ENCODE data around the gene TARBP2.
"Not testable (repeated sequence)": the region's sequence is repeated elsewhere in the genome, so short reads cannot be mapped to it uniquely, and the experiment has no call there.

The TARBP2 gene

GRCh38 chr12:53465679-53466078 lies 35.4 kb upstream of the TARBP2 start:
- peaks cover 15% of the 10 kb centered on the region for H3K4me1 Mint-ChIP-seq
- ATAC-seq (ENCODE audit: low read depth) (no peak), DNase-seq (ENCODE audit: low spot score in 2 of 2) (no peak)
- H3K9me3 Mint-ChIP-seq, result no peaks in the 10 kb centered on the region
- no peak overlapping the region for H3K4me3 Mint-ChIP-seq
- no peaks in the 10 kb centered on the region for H3K27me3 Mint-ChIP-seq
- H3K36me3 Mint-ChIP-seq, result peaks cover 43% of the 10 kb centered on the region
- no peak overlapping the region for H3K27ac Mint-ChIP-seq

GRCh38 chr12:53466640-53467039 lies 34.4 kb upstream of the TARBP2 start:
- no peaks in the 10 kb centered on the region for H3K9me3 Mint-ChIP-seq
- no peak for DNase-seq (ENCODE audit: low spot score in 2 of 2)
- H3K27ac Mint-ChIP-seq, result no peak overlapping the region
- ATAC-seq (ENCODE audit: low read depth), result no peak
- H3K27me3 Mint-ChIP-seq, result no peaks in the 10 kb centered on the region
- H3K36me3 Mint-ChIP-seq, result peaks cover 41% of the 10 kb centered on the region
- peaks cover 13% of the 10 kb centered on the region for H3K4me1 Mint-ChIP-seq
- H3K4me3 Mint-ChIP-seq, result no peak overlapping the region

GRCh38 chr12:53467082-53467481 lies 34.0 kb upstream of the TARBP2 start:
- H3K4me1 Mint-ChIP-seq, result peaks cover 13% of the 10 kb centered on the region
- DNase-seq (ENCODE audit: low spot score in 2 of 2) (no peak), ATAC-seq (ENCODE audit: low read depth) (no peak)
- H3K9me3 Mint-ChIP-seq, result no peaks in the 10 kb centered on the region
- H3K27me3 Mint-ChIP-seq, result no peaks in the 10 kb centered on the region
- H3K4me3 Mint-ChIP-seq, result no peak overlapping the region
- peaks cover 46% of the 10 kb centered on the region for H3K36me3 Mint-ChIP-seq
- H3K27ac Mint-ChIP-seq, result no peak overlapping the region

GRCh38 chr12:53467880-53468279 lies 33.2 kb upstream of the TARBP2 start:
- Mint-ChIP-seq H3K4me3 (no peak overlapping the region), H3K9me3 (no peaks in the 10 kb centered on the region), H3K27ac (no peak overlapping the region), H3K4me1 (peaks cover 13% of the 10 kb centered on the region), H3K36me3 (peaks cover 47% of the 10 kb centered on the region), H3K27me3 (no peaks in the 10 kb centered on the region)
- ATAC-seq (ENCODE audit: low read depth) (no peak), DNase-seq (ENCODE audit: low spot score in 2 of 2) (no peak)

GRCh38 chr12:53468282-53468681 lies 32.8 kb upstream of the TARBP2 start:
- H3K4me1 Mint-ChIP-seq, result peaks cover 13% of the 10 kb centered on the region
- H3K36me3 Mint-ChIP-seq, result peaks cover 45% of the 10 kb centered on the region
- H3K27me3 Mint-ChIP-seq, result no peaks in the 10 kb centered on the region
- no peak overlapping the region for H3K27ac Mint-ChIP-seq
- H3K4me3 Mint-ChIP-seq, result no peak overlapping the region
- DNase-seq (ENCODE audit: low spot score in 2 of 2), result no peak
- ATAC-seq (ENCODE audit: low read depth), result no peak
- H3K9me3 Mint-ChIP-seq, result no peaks in the 10 kb centered on the region

- H3K4me3 Mint-ChIP-seq, result no peak overlapping the region
Observed at GRCh38 chr12:53472056-53472582, 29.0 kb upstream of the TARBP2 start.

GRCh38 chr12:53474077-53474476 lies 27.0 kb upstream of the TARBP2 start:
- Mint-ChIP-seq H3K9me3 (no peaks in the 10 kb centered on the region), H3K4me1 (peaks cover 13% of the 10 kb centered on the region), H3K27me3 (no peaks in the 10 kb centered on the region), H3K4me3 (no peak overlapping the region), H3K36me3 (peaks cover 36% of the 10 kb centered on the region), H3K27ac (peak overlapping the region; percentile 14)
- ATAC-seq (ENCODE audit: low read depth) (no peak), DNase-seq (ENCODE audit: low spot score in 2 of 2) (no peak)

More at GRCh38 chr12:53472056-53472582, 29.0 kb upstream of the TARBP2 start:
- Mint-ChIP-seq H3K4me1 (peaks cover 13% of the 10 kb centered on the region), H3K27me3 (no peaks in the 10 kb centered on the region), H3K27ac (no peak overlapping the region), H3K9me3 (no peaks in the 10 kb centered on the region), H3K36me3 (peaks cover 39% of the 10 kb centered on the region)
- no peak for ATAC-seq (ENCODE audit: low read depth)
- no peak for DNase-seq (ENCODE audit: low spot score in 2 of 2)

- H3K27me3 Mint-ChIP-seq, result no peaks in the 10 kb centered on the region
Observed at GRCh38 chr12:53474819-53475218, 26.3 kb upstream of the TARBP2 start.

GRCh38 chr12:53476769-53477209 lies 24.3 kb upstream of the TARBP2 start:
- Mint-ChIP-seq H3K4me1 (peaks cover 13% of the 10 kb centered on the region), H3K27ac (peak overlapping the region; percentile 78), H3K27me3 (no peaks in the 10 kb centered on the region), H3K36me3 (peaks cover 37% of the 10 kb centered on the region), H3K4me3 (no peak overlapping the region), H3K9me3 (no peaks in the 10 kb centered on the region)
- DNase-seq (ENCODE audit: low spot score in 2 of 2) (no peak), ATAC-seq (ENCODE audit: low read depth) (peak; percentile 41)

More at GRCh38 chr12:53474819-53475218, 26.3 kb upstream of the TARBP2 start:
- peaks cover 14% of the 10 kb centered on the region for H3K4me1 Mint-ChIP-seq
- no peak for DNase-seq (ENCODE audit: low spot score in 2 of 2)
- H3K9me3 Mint-ChIP-seq, result no peaks in the 10 kb centered on the region
- peaks cover 42% of the 10 kb centered on the region for H3K36me3 Mint-ChIP-seq
- no peak overlapping the region for H3K4me3 Mint-ChIP-seq
- no peak for ATAC-seq (ENCODE audit: low read depth)
- H3K27ac Mint-ChIP-seq, result peak overlapping the region; percentile 14

GRCh38 chr12:53478865-53479264 lies 22.2 kb upstream of the TARBP2 start:
- Mint-ChIP-seq H3K4me3 (no peak overlapping the region), H3K36me3 (peaks cover 35% of the 10 kb centered on the region), H3K4me1 (peaks cover 19% of the 10 kb centered on the region), H3K27me3 (no peaks in the 10 kb centered on the region), H3K27ac (no peak overlapping the region), H3K9me3 (no peaks in the 10 kb centered on the region)
- DNase-seq (ENCODE audit: low spot score in 2 of 2), result no peak
- no peak for ATAC-seq (ENCODE audit: low read depth)

GRCh38 chr12:53479331-53479730 lies 21.8 kb upstream of the TARBP2 start:
- Mint-ChIP-seq H3K27me3 (no peaks in the 10 kb centered on the region), H3K9me3 (no peaks in the 10 kb centered on the region), H3K4me1 (peaks cover 19% of the 10 kb centered on the region), H3K4me3 (no peak overlapping the region), H3K36me3 (peaks cover 33% of the 10 kb centered on the region), H3K27ac (no peak overlapping the region)
- DNase-seq (ENCODE audit: low spot score in 2 of 2) (no peak), ATAC-seq (ENCODE audit: low read depth) (no peak)

- Mint-ChIP-seq H3K27ac (no peak overlapping the region), H3K9me3 (no peaks in the 10 kb centered on the region), H3K27me3 (no peaks in the 10 kb centered on the region), H3K36me3 (peaks cover 28% of the 10 kb centered on the region), H3K4me3 (no peak overlapping the region), H3K4me1 (peaks cover 15% of the 10 kb centered on the region)
- DNase-seq (ENCODE audit: low spot score in 2 of 2), result no peak
- ATAC-seq (ENCODE audit: low read depth), result no peak
Observed at GRCh38 chr12:53480491-53481442, 20.3 kb upstream of the TARBP2 start.

GRCh38 chr12:53481458-53481857 lies 19.6 kb upstream of the TARBP2 start:
- Mint-ChIP-seq H3K36me3 (peaks cover 25% of the 10 kb centered on the region), H3K4me1 (peaks cover 15% of the 10 kb centered on the region)
- not testable (repeated sequence) for H3K4me3 Mint-ChIP-seq; DNase-seq (ENCODE audit: low spot score in 2 of 2); H3K27me3 Mint-ChIP-seq; ATAC-seq (ENCODE audit: low read depth); H3K9me3 Mint-ChIP-seq; H3K27ac Mint-ChIP-seq

GRCh38 chr12:53481939-53482586 lies 19.0 kb upstream of the TARBP2 start:
- Mint-ChIP-seq H3K4me1 (peaks cover 15% of the 10 kb centered on the region), H3K27ac (no peak overlapping the region), H3K27me3 (no peaks in the 10 kb centered on the region), H3K4me3 (no peak overlapping the region), H3K36me3 (peaks cover 19% of the 10 kb centered on the region), H3K9me3 (no peaks in the 10 kb centered on the region)
- no peak for DNase-seq (ENCODE audit: low spot score in 2 of 2)
- ATAC-seq (ENCODE audit: low read depth), result peak; percentile 71
